HG02884 (cell line): ENCODE measurements around the gene NUP210L.
"Not testable (repeated sequence)": the region's sequence is repeated elsewhere in the genome, so short reads cannot be mapped to it uniquely, and the experiment has no call there.

ENCODE experiments used
- ATAC-seq: cut with Tn5 transposase; IDR thresholded peaks from one replicate; pipeline ENCODE4 v1.9.1; 2021; ENCODE audit warnings: mild to moderate bottlenecking, moderate library complexity; ENCODE audit not compliant: unreplicated experiment

The NUP210L gene

DNA sequence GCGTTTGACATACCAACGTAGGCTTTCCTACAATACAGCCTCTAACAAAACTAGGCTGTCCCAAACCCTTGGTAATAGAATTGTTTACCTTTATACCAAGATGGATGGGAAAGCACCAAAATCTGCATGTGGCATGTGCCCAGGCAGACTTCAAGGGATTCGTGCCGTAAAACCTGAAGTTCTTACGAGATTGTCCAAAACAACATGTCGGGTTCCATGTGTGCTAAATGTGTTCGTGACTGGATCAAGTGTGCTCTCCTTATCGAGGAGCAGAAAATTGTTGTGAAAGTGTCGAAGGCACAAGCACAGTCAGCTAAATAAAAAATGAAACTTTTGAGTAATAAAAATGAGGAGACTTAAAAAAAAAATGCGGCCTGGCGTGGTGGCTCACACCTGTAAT lies 159.2 kb downstream of the NUP210L start:
- no peak for ATAC-seq

DNA sequence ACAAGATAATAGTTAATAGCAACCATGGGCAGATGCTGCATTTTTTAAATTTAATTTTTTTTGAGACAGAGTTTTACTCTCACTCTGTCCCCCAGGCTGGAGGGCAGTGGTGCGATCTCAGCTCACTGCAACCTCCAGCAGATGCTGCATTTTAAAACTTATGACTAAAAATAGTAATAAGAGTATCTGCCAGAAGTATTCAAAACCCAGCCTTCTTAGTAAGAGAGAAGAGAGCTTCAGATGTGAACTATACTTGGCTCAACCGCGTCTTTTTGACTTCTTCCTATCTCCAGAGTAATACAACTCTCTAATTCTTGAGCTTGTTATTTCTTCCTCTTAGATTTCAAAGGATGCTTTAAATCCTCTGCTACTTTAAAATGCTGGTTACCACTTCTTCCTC lies 159.7 kb downstream of the NUP210L start:
- no peak for ATAC-seq

- ATAC-seq: no peak
Measured at GRCh38 chr1:153991806-153992205, 163.1 kb downstream of the NUP210L start.

GRCh38 chr1:153991151-153991630 lies 163.7 kb downstream of the NUP210L start:
- no peak for ATAC-seq

- peak; percentile 67 for ATAC-seq
Measured at GRCh38 chr1:153990468-153991150, 164.3 kb downstream of the NUP210L start, which contains the start of gene RPS27. RPS27 (plus strand) TSS chr1:153990762; CDS start chr1:153990797, 35 bp downstream.

- ATAC-seq: no peak
Measured at GRCh38 chr1:153987621-153988020, 167.3 kb downstream of the NUP210L start.

DNA sequence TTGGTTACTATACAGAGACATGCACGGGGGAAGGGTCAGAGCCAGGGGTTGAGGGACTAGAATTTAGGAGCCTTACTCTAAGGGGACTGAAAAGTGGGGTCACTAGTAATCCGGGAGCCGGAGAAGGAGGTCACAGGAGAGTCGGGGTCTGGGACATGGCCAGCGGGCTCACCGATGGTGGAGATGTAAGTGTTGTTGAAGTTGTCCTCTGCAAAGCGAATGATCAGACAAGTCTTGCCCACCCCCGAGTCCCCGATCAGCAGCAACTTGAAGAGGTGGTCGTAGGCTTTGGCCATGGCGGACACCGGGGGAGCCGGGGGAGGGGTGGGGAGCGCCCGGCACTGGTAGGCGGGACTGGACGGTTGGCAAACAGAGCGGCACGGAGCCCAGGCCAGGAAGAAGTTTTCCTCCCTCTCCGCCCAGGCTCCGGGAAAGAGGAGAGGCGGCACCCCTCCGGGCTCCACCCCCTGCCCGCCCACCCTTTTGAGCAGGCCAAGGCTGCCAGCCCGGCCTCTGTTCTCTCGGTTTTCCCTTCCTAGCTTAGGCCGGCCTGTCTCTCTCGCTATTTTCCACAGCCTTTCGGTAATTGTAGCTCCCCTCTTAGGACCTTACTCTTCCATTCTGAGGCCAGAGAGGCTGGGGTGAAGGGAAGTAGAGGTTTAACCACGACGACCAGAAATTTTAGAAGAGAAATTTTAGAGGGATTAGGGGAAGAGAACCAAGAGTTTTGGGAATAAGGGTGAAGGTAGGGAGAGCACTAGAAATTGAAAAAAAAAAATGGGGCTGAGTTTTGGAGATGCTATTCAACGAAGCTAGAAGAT lies 168.7 kb downstream of the NUP210L start, which contains the start of gene RAB13:
Gene RAB13 (minus strand): TSS at position 399 of the 821 bp plus-strand sequence. CDS start 103 bp downstream, at position 296.
- no peak for ATAC-seq

DNA sequence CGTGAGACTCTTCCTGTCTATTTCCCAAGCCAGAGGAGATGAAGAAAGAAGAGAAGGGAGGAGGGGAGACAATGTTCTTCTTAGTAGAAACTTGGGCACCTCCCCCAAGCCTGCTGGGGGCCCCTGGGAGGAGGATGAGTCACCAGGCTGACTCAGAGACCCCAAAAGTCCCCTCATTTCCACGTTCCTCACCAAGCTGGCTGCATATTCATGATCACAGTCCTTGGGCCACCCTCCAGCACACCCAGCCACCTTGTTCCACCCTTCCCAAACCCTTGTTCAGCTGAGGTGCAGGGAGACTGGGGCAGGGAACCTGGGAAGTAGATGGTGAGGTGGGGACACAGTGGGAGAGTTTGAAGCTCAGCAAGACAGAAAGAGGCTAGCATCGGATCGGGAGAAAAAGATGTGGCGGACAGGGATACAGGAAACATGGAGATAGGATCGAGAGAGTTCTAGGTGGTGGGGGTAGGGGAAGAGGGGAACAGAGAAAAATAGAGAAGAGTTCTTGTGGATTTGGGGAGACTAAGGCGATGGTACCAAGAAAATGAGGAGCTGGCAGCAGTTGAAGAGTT lies 169.4 kb downstream of the NUP210L start:
- ATAC-seq: no peak

- no peak for ATAC-seq
Measured at GRCh38 chr1:153984123-153984894, 170.6 kb downstream of the NUP210L start.

GRCh38 chr1:153981735-153982134 lies 173.1 kb downstream of the NUP210L start:
- ATAC-seq: not testable (repeated sequence)

- not testable (repeated sequence) for ATAC-seq
Measured at GRCh38 chr1:153979091-153979490, 175.8 kb downstream of the NUP210L start.

- ATAC-seq: no peak
Measured at GRCh38 chr1:153978274-153978909, 176.5 kb downstream of the NUP210L start.

DNA sequence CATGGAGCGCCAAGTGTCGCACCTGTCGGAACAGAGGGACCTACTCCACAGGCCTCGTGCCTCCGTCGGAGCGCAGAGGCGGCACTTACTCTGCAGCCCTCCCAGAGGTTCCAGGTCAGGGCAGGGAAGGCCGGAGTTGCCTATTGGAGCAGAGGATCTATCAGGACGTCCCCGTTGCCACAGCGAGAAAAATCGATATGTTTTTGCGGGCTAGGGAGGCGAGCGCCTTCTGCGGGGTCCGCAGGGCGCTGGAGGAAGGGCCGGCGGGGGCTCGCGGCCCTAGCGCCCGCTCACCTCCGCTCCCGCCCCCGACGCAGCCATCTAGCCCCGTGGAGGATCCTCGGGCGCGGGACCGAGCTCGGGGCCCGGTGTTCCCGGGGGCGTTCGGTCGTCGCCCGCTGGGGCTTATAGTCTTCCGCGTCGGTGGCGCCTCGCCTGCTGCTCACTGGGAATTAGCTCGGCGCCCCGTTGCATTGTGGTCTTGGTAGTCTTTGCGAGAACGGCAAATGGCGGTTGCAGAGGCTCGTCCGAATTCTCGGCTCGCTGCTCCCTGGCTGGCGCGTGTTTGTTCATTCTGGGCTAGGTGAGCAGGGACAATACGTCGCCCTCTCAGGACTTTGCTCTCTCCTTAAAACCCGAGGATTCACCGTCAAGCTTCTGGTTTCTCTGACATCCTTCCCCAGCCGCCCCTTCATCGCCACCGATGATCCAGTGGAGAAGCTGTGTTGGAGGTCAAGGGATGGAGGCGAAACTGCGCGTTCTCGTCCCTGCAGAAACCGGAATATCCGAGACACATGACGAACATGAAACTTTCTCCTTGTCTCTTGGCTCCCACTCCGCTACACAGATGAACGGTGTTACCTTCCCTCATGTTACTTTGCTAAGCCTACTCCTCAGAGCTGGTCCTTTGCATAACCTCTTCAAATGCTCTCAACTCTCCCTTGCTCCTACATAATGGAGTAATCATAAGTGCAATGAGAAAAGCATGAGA lies 177.3 kb downstream of the NUP210L start, which contains the start of gene JTB:
Gene JTB (minus strand): TSS at position 425 of the 991 bp plus-strand sequence. CDS start 422 bp downstream, at position 3.
- ATAC-seq: peak; percentile 75

DNA sequence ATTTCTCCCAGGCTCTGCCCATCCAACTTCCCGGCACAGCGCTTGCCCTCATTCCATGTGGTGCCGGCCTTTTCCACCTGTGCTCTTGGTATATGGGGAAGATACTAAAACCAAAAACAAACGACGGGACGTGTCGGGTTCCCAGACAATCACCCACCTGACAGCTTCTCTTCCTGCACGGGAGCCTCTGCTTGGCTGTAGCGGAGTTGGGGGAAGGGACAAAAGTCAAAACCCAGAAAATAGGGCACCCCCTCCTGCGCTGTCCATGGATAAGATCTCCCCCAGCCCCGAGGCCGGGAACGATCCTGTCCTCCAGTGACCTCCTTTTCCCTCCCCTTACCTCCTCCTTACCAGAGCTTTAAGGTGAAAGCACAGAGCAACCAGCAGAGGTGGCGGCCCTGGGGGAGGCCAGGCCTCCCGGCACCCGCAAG lies 178.0 kb downstream of the NUP210L start:
- ATAC-seq: no peak

DNA sequence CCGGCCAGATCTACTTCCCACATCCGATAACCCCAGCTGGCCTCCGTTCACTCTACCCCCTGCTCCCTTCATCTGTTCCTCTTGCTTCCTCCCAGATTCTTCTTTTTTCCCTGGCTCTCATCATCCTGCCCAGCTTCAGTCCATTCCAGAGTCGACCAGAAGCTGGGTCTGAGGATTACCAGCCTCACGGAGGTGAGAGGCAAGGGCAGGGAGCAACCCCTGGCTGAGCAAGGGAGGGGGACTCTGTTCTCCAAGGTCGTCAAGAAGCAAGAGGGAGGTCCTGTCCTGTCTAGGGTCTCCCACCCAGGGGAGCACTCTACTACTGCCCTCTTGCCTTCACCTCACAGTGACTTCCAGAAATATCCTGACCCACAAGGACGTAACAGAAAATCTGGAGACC lies 181.3 kb downstream of the NUP210L start:
- ATAC-seq: no peak

- no peak for ATAC-seq
Measured at GRCh38 chr1:153973071-153973470, 181.8 kb downstream of the NUP210L start.

DNA sequence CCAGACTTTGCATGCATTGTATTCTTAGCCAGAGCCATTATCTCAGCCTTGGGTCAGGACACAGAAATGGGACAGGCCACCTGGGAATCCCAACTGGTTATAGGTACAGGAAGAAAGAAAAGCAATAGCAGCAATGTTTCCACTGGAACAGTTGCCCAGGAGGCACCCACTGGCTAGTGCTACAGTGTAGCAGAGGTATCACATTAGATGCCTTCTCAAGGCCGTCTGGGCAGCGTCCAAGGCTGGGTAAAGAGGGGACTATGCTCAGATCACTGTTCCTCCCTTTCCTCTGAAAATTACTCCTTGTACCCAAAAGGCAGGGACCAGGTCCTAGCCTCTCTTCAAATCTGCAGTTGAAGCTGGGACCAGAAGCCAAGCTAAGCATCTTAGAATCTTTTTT lies 184.5 kb downstream of the NUP210L start:
- no peak for ATAC-seq

GRCh38 chr1:153968972-153969371 lies 185.9 kb downstream of the NUP210L start:
- ATAC-seq: no peak

DNA sequence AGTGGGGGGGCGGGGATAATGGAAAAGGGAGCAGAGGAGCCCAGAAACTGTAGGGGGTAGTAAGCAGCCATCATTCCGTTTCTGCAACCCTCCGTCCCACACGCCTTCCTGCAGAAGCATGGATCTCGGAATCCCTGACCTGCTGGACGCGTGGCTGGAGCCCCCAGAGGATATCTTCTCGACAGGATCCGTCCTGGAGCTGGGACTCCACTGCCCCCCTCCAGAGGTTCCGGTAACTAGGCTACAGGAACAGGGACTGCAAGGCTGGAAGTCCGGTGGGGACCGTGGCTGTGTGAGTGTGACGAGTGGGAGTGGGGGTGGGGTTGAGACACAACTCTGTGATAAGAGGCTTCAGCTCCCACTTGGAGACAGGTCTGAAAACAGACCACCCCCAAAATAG lies 186.5 kb downstream of the NUP210L start:
- ATAC-seq: no peak
